Fibroblast of lung (primary cell): ENCODE results near the gene FAM13C. TPM values are rescaled to one million over a fixed set of nuclear protein-coding genes. Genes with fewer than 3 reads are reported as not detected.

Experiments
- DNase-seq, 2 donors: peaks; one replicate each; pipeline versions ENCODE4 v3.0.0 to v3.0.0-alpha.2; 2010; ENCODE audit warnings: low read depth in 2 of 2
- H2AFZ ChIP-seq: 2 replicates; pipeline ENCODE4 v1.5.1; 2012; ENCODE audit warnings: low read length, control low read depth, inconsistent platforms
- H3K27ac ChIP-seq: 2 replicates; pipeline ENCODE4 v1.5.1; 2011; ENCODE audit warnings: low read length, control low read depth; ENCODE audit not compliant: insufficient read depth
- H3K27me3 ChIP-seq: 2 replicates; pipeline ENCODE4 v1.5.1; 2011; ENCODE audit warnings: mild to moderate bottlenecking, low read length; ENCODE audit not compliant: control insufficient read depth, insufficient read depth
- H3K36me3 ChIP-seq: 2 replicates; pipeline ENCODE4 v1.5.1; 2011; ENCODE audit warnings: low read length; ENCODE audit not compliant: control insufficient read depth, insufficient read depth
- H3K4me1 ChIP-seq: 2 replicates; pipeline ENCODE4 v1.5.1; 2011; ENCODE audit warnings: low read length; ENCODE audit not compliant: control insufficient read depth, insufficient read depth; ENCODE audit errors: extremely low read depth
- H3K4me2 ChIP-seq: 2 replicates; pipeline ENCODE4 v1.5.1; 2011; ENCODE audit warnings: low read length, control low read depth; ENCODE audit not compliant: insufficient read depth; ENCODE audit errors: extremely low read depth
- H3K4me3 ChIP-seq, 4 experiments: fragments of 200-600 bp in 1 of 4; sonication (generic) in 1 of 4; replicated peaks in 1 of 4; 2 replicates each; pipeline ENCODE4 v1.5.1; 2011 to 2016; ENCODE audit warnings: low read length in 4 of 4, low read depth in 3 of 4, mild to moderate bottlenecking in 3 of 4, control low read depth in 2 of 4, inconsistent platforms in 1 of 4, mixed read lengths in 1 of 4; ENCODE audit not compliant: insufficient read depth in 1 of 4; ENCODE audit errors: control extremely low read depth in 1 of 4
- H3K79me2 ChIP-seq: 2 replicates; pipeline ENCODE4 v1.5.1; 2012; ENCODE audit warnings: mild to moderate bottlenecking, low read length, inconsistent platforms; ENCODE audit not compliant: control insufficient read depth, insufficient read depth
- H3K9ac ChIP-seq: 2 replicates; pipeline ENCODE4 v1.5.1; 2011; ENCODE audit warnings: mild to moderate bottlenecking, low read length, control low read depth; ENCODE audit not compliant: insufficient read depth
- H3K9me3 ChIP-seq: 2 replicates; pipeline ENCODE4 v1.5.1; 2012; ENCODE audit warnings: low read depth, low read length; ENCODE audit not compliant: control insufficient read depth, insufficient read depth
- H4K20me1 ChIP-seq: 2 replicates; pipeline ENCODE4 v1.5.1; 2011; ENCODE audit warnings: low read length; ENCODE audit not compliant: control insufficient read depth, insufficient read depth; ENCODE audit errors: extremely low read depth
- CTCF ChIP-seq, 2 donors: IDR thresholded peaks in 1 of 2; conservative IDR thresholded peaks in 1 of 2; 1 replicate in 1 of 2; 2 replicates in 1 of 2; pipeline ENCODE4 v1.5.1; 2011 to 2012; ENCODE audit warnings: low read length in 2 of 2, control low read depth in 1 of 2, inconsistent platforms in 1 of 2, low read depth in 1 of 2, mild to moderate bottlenecking in 1 of 2
- EZH2 ChIP-seq: IDR thresholded peaks from 2 replicates; pipeline ENCODE4 v1.5.1; 2012; ENCODE audit warnings: low read length, control low read depth, mild to moderate bottlenecking; ENCODE audit errors: missing control alignments
- polyA plus RNA-seq, 2 donors: library from polyadenylated mRNA; depleted of rRNA in 1 of 2; stranded (reverse) in 1 of 2; unstranded in 1 of 2; fragments of >200 nt; gene quantifications; 2 replicates each; pipeline ENCODE4 v1.2.1, GENCODE V29; 2011 to 2012; ENCODE audit warnings: missing spikeins in 1 of 2
- total RNA-seq: library from RNA; depleted of rRNA; stranded (reverse); fragments of >200 nt; gene quantifications from 2 replicates; pipeline ENCODE4 v1.2.1, GENCODE V29; 2014

Gene FAM13C
- total and polyA plus RNA-seq, 2 donors (not counting 1 experiment from before 2014, with no cell fraction given) = 2.8 to 5.9 TPM

GRCh38 chr10:59317066-59317465, 45.3 kb downstream of the FAM13C start:
- no peak overlapping the region for H3K27ac ChIP-seq
- TF ChIP-seq EZH2 = no peak
- no peak for TF ChIP-seq CTCF (conservative IDR thresholded peaks at IDR 0.05 in 1 of 2, IDR thresholded peaks at IDR 0.05 in 1 of 2; ENCODE audit: low read depth in 1 of 2, low read length in 2 of 2)

GRCh38 chr10:59315465-59315864, 46.9 kb downstream of the FAM13C start:
- H3K9me3 ChIP-seq = no peaks in the 10 kb centered on the region
- H3K27ac ChIP-seq = no peak overlapping the region
- no peaks in the 10 kb centered on the region for H3K4me1 ChIP-seq
- no peaks in the 10 kb centered on the region for H3K36me3 ChIP-seq
- TF ChIP-seq EZH2 (no peak), CTCF (conservative IDR thresholded peaks at IDR 0.05 in 1 of 2, IDR thresholded peaks at IDR 0.05 in 1 of 2; ENCODE audit: low read depth in 1 of 2, low read length in 2 of 2) (no peak)
- H3K79me2 ChIP-seq = no peaks in the 10 kb centered on the region
- no peak for DNase-seq
- H4K20me1 ChIP-seq = no peaks in the 10 kb centered on the region
- no peak overlapping the region for H3K9ac ChIP-seq
- H3K27me3 ChIP-seq = no peaks in the 10 kb centered on the region
- H3K4me3 ChIP-seq = no peak overlapping the region
- H2AFZ ChIP-seq = no peak overlapping the region
- no peak overlapping the region for H3K4me2 ChIP-seq

More at GRCh38 chr10:59317066-59317465, 45.3 kb downstream of the FAM13C start:
- H3K36me3 ChIP-seq = no peaks in the 10 kb centered on the region
- no peak for DNase-seq
- H3K79me2 ChIP-seq = no peaks in the 10 kb centered on the region
- no peaks in the 10 kb centered on the region for H4K20me1 ChIP-seq
- H3K4me1 ChIP-seq = no peaks in the 10 kb centered on the region
- no peak overlapping the region for H3K4me3 ChIP-seq
- no peak overlapping the region for H3K4me2 ChIP-seq
- no peak overlapping the region for H3K9ac ChIP-seq
- H2AFZ ChIP-seq = no peak overlapping the region
- H3K9me3 ChIP-seq = no peaks in the 10 kb centered on the region
- no peaks in the 10 kb centered on the region for H3K27me3 ChIP-seq

GRCh38 chr10:59314268-59314667, 48.1 kb downstream of the FAM13C start:
- Histone ChIP-seq H3K9me3 (no peaks in the 10 kb centered on the region), H3K4me2 (no peak overlapping the region), H3K27ac (no peak overlapping the region), H3K4me3 (no peak overlapping the region), H3K79me2 (no peaks in the 10 kb centered on the region), H4K20me1 (no peaks in the 10 kb centered on the region), H2AFZ (no peak overlapping the region), H3K9ac (no peak overlapping the region), H3K4me1 (no peaks in the 10 kb centered on the region), H3K27me3 (no peaks in the 10 kb centered on the region), H3K36me3 (no peaks in the 10 kb centered on the region)
- DNase-seq = no peak
- TF ChIP-seq EZH2 = no peak
- no peak for TF ChIP-seq CTCF (conservative IDR thresholded peaks at IDR 0.05 in 1 of 2, IDR thresholded peaks at IDR 0.05 in 1 of 2; ENCODE audit: low read depth in 1 of 2, low read length in 2 of 2)
